ENCODE results near the gene SNX5. TPM values are rescaled to one million over a fixed set of nuclear protein-coding genes. Genes with fewer than 3 reads are reported as not detected.

Gene SNX5
- total and polyA plus RNA-seq, 2 of the 13 experiments (the other 11 are each of a cell fraction or from before 2014, with no cell fraction given), result 664 to 1,040 TPM

DNA sequence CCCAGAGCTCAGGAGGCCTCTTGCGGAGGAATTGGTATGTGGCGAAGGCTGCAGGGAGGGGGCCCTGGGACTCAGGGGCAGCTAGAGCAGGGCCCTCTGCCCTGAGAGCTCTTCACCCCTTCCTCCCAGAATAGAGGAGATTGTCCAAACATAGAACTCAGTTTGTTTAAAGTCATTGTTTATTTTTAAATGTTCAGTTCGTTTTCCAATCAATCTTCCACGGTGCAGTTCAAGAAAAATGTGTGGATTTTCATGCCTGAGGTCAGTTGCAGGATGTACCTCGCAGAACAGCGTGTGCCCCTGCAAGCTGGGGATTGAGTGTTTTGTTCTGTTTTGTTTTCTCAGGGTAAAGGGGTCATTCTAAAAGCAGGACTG is 37.4 kb upstream of the SNX5 start (continued):
- TF ChIP-seq ZNF569 (CRISPR knock-in tag; IDR thresholded peaks at IDR 0.05; ENCODE audit: borderline replicate concordance) (no peak), SIN3A (IDR thresholded peaks at IDR 0.05; ENCODE audit: borderline replicate concordance, low read depth, low read length) (no peak), MTA3 (CRISPR knock-in tag; IDR thresholded peaks at IDR 0.05) (no peak), MBD4 (IDR thresholded peaks at IDR 0.05; ENCODE audit: borderline replicate concordance, low read length) (no peak), ZNF44 (CRISPR knock-in tag; IDR thresholded peaks at IDR 0.05) (no peak), ZFX (CRISPR knock-in tag; IDR thresholded peaks at IDR 0.05; ENCODE audit: low read depth) (0 out of 2 replicates have a peak, but pooled peaks have one; percentile 15), SMYD3 (CRISPR knock-in tag; IDR thresholded peaks at IDR 0.05) (no peak), FOXK1 (CRISPR knock-in tag; IDR thresholded peaks at IDR 0.05; ENCODE audit: borderline replicate concordance, low read depth) (peak; percentile 8; the same call in 1 of the 2 replicates), HMG20B (CRISPR knock-in tag; conservative IDR thresholded peaks at IDR 0.05) (no peak), ATAD3A (CRISPR knock-in tag; IDR thresholded peaks at IDR 0.05) (no peak), ZNF234 (CRISPR knock-in tag; conservative IDR thresholded peaks at IDR 0.05) (no peak), PRPF4 (IDR thresholded peaks at IDR 0.05; ENCODE audit: low read depth, low read length, poor library complexity, severe bottlenecking) (no peak), CENPT (CRISPR knock-in tag; IDR thresholded peaks at IDR 0.05; ENCODE audit: low read depth) (no peak), MZF1 (CRISPR knock-in tag; IDR thresholded peaks at IDR 0.05; ENCODE audit: borderline replicate concordance) (no peak), BORCS8-MEF2B (CRISPR knock-in tag; IDR thresholded peaks at IDR 0.05) (no peak), USF2 (IDR thresholded peaks at IDR 0.05; ENCODE audit: low read depth, low read length) (0 out of 2 replicates have a peak, but pooled peaks have one; percentile 8), USF2 (CRISPR knock-in tag; IDR thresholded peaks at IDR 0.05; ENCODE audit: borderline replicate concordance) (no peak), CBFB (CRISPR knock-in tag; IDR thresholded peaks at IDR 0.05) (no peak), ZNF20 (CRISPR knock-in tag; IDR thresholded peaks at IDR 0.05) (no peak), HNRNPLL (IDR thresholded peaks at IDR 0.05; ENCODE audit: low read depth, low read length, poor library complexity, severe bottlenecking) (no peak), ZFP41 (CRISPR knock-in tag; IDR thresholded peaks at IDR 0.05; ENCODE audit: borderline replicate concordance) (no peak)
- TF ChIP-seq, protein P1, sequence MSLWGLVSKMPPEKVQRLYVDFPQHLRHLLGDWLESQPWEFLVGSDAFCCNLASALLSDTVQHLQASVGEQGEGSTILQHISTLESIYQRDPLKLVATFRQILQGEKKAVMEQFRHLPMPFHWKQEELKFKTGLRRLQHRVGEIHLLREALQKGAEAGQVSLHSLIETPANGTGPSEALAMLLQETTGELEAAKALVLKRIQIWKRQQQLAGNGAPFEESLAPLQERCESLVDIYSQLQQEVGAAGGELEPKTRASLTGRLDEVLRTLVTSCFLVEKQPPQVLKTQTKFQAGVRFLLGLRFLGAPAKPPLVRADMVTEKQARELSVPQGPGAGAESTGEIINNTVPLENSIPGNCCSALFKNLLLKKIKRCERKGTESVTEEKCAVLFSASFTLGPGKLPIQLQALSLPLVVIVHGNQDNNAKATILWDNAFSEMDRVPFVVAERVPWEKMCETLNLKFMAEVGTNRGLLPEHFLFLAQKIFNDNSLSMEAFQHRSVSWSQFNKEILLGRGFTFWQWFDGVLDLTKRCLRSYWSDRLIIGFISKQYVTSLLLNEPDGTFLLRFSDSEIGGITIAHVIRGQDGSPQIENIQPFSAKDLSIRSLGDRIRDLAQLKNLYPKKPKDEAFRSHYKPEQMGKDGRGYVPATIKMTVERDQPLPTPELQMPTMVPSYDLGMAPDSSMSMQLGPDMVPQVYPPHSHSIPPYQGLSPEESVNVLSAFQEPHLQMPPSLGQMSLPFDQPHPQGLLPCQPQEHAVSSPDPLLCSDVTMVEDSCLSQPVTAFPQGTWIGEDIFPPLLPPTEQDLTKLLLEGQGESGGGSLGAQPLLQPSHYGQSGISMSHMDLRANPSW (CRISPR knock-in tag; IDR thresholded peaks at IDR 0.05; ENCODE audit: borderline replicate concordance), result no peak
- TF ChIP-seq, protein P2, sequence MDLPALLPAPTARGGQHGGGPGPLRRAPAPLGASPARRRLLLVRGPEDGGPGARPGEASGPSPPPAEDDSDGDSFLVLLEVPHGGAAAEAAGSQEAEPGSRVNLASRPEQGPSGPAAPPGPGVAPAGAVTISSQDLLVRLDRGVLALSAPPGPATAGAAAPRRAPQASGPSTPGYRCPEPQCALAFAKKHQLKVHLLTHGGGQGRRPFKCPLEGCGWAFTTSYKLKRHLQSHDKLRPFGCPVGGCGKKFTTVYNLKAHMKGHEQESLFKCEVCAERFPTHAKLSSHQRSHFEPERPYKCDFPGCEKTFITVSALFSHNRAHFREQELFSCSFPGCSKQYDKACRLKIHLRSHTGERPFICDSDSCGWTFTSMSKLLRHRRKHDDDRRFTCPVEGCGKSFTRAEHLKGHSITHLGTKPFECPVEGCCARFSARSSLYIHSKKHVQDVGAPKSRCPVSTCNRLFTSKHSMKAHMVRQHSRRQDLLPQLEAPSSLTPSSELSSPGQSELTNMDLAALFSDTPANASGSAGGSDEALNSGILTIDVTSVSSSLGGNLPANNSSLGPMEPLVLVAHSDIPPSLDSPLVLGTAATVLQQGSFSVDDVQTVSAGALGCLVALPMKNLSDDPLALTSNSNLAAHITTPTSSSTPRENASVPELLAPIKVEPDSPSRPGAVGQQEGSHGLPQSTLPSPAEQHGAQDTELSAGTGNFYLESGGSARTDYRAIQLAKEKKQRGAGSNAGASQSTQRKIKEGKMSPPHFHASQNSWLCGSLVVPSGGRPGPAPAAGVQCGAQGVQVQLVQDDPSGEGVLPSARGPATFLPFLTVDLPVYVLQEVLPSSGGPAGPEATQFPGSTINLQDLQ (CRISPR knock-in tag; IDR thresholded peaks at IDR 0.05), result no peak
